NCI-H748 (cell line): Measurements from ENCODE around the gene ZNRF3.

Experiments
- DNase-seq: peaks from one replicate; lab custom pipeline; 2025; ENCODE audit not compliant: unreplicated experiment; lab: John Stamatoyannopoulos, UW

The ZNRF3 gene

GRCh38 chr22:28980326-28980725, 97.0 kb downstream of the ZNRF3 start:
- DNase-seq = no peak

DNA sequence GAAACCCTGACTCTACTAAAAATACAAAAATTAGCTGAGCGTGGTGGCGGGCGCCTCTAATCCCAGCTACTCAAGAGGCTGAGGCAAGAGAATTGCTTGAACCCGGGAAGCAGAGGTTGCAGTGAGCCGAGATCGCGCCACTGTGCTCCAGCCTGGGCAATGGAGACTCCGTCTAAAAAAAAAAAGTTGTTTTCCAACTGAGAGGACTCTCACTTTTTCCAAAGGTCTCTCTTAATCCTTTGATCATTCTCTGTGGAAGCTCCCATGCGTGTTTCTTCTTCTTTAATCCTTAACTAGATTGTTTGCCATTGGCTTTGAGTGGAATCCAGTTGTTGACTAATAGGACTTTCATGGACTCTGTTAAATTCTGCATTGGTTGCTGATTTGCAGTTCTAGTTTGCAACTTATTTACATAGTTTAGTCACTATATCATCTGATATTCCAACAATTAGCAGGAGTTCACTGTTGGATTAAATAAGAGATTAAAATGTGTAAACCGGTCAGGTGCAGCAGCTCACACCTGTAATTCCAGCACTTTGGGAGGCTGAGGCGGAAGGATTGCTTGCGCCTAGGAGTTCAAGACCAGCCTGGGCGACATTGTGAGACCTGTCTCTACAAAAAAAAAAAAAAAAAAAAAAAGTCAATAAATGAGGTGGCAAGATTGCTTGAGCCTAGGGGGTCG, 98.6 kb downstream of the ZNRF3 start:
- no peak for DNase-seq

- DNase-seq = no peak
These were observed 99.8 kb downstream of the ZNRF3 start for GRCh38 chr22:28983190-28983589.

GRCh38 chr22:28983788-28984441, 100.5 kb downstream of the ZNRF3 start:
- no peak for DNase-seq

GRCh38 chr22:28984482-28985158, 101.2 kb downstream of the ZNRF3 start:
- no peak for DNase-seq

GRCh38 chr22:28985581-28986290, 102.4 kb downstream of the ZNRF3 start:
- no peak for DNase-seq

GRCh38 chr22:28986366-28986765, 103.0 kb downstream of the ZNRF3 start:
- no peak for DNase-seq

DNA sequence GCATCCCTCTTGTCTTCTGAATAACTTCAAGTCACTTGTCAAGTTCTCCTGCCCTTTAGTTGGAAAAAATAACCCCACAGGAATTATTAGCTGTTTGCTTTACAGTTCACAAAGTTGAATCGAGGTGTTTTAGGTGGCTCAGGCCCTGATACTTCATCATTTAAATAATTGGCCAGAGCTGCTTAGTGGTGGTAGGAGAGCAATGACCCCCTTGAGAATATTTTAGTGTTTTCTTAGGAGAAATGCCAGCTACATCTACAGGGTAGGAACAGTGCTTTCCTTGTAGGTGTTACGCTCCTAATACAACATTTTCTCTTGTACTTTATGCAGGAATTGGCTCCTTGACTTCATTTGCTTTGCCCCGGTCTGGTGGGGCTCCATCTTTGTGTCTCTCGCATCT, 105.1 kb downstream of the ZNRF3 start:
- no peak for DNase-seq

GRCh38 chr22:28989035-28989464, 105.7 kb downstream of the ZNRF3 start:
- DNase-seq = no peak

DNA sequence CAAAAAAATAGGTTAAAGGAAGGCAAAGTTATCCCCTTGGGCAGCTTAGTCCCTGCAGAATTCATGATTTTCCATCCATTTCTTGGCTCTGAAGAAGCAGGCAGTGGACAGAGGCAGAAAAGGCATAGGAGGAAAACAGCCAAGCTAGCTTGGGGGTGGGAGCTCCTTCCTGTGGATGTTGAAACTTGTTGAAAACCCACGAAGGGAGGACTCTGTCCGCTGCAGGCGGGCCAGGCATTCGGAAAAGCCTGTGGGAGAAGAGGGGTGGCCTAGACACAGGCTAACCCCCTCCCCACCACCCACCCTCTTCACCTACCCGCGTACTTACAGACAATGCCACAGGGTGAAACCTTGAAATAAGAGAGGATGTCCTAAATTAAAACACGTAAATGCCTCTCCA, 106.1 kb downstream of the ZNRF3 start:
- DNase-seq = no peak

- DNase-seq = no peak
These were observed 106.5 kb downstream of the ZNRF3 start for GRCh38 chr22:28989912-28990311.

DNA sequence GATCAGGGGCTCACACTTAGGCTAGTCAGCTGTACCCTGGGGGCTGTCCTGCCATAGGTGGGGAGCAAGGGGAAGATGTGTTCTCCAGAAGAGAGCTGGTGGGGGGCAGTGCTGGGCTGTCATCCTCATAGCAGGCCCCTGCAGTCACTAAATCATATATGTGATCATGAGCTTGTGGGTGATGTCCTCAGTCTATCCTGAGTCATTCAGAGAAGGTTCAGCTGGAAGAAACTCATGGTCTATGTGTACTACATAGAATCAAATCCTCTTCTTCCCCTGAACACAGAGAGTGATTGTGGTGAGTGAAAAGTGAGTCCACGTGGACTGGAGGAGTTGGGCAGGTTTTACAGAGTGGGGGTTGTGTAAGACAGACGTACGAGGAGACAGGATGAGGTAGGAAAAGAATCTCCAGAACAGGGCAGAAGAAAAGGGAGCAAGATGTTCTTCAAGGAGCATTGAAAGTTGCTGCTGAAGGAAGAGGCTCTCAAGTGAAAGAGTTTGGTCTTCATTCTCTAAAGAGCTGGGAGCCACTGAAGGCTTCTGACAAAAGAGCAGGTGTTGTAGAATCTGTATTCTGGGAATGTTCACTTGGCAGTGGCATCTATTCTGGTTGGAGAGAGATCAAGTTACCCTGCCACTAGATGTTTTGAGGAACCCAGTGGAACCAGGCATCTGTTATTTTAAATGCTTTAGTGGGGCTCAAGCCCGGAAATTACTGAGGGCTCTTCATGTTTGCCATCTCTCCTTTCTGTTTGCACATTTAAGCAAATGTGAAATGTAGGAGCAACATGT, 109.4 kb downstream of the ZNRF3 start:
- no peak for DNase-seq

- DNase-seq = no peak
These were observed 111.2 kb downstream of the ZNRF3 start for GRCh38 chr22:28994522-28994921.

GRCh38 chr22:28995551-28995950, 112.2 kb downstream of the ZNRF3 start:
- no peak for DNase-seq

DNA sequence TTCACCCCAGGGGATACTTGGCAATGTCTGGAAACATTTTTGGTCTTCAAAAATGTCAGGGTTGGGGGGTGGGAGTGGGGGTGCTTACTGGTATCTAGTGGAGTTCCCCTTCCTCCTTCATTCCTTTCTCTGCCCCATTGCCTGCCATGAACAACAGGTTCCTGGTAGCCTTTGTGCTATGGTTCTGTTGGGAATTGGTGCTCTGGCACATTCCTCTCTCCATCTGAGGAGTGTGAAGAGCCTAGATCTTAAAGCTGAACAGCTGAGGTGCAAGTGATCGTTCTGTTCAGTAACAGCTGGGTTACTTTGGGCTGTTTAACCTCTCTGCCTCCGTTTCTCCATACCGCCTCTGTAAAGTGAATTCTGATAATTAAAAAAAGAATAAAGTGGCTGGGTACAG, 114.0 kb downstream of the ZNRF3 start:
- DNase-seq = no peak

GRCh38 chr22:28998681-28999080, 115.3 kb downstream of the ZNRF3 start:
- DNase-seq = no peak

GRCh38 chr22:28999510-28999909, 116.1 kb downstream of the ZNRF3 start:
- DNase-seq = no peak

GRCh38 chr22:28999919-29000556, 116.7 kb downstream of the ZNRF3 start:
- no peak for DNase-seq

GRCh38 chr22:29000641-29001040, 117.3 kb downstream of the ZNRF3 start:
- no peak for DNase-seq

- no peak for DNase-seq
These were observed 119.2 kb downstream of the ZNRF3 start for GRCh38 chr22:29002603-29003002.
